NT2/D1 (cell line): ENCODE measurements around the gene CARD11.

Experiments
- SUZ12 ChIP-seq: IDR thresholded peaks from 2 replicates; pipeline ENCODE4 v1.6.1; 2011; ENCODE audit not compliant: insufficient read length, insufficient read depth; ENCODE audit errors: extremely low read depth
- ZNF274 ChIP-seq: IDR thresholded peaks from 2 replicates; pipeline ENCODE4 v1.6.1; 2011; ENCODE audit warnings: mild to moderate bottlenecking, low read depth, low read length

GRCh38 chr7:3074459-3074821 lies 30.8 kb upstream of the CARD11 start:
- TF ChIP-seq ZNF274 (no peak), SUZ12 (no peak)
